HG03378 (cell line): ENCODE results near the gene CAPN3.

ENCODE experiments used
- ATAC-seq: cut with Tn5 transposase; IDR thresholded peaks from one replicate; pipeline ENCODE4 v1.9.1; 2021; ENCODE audit warnings: mild to moderate bottlenecking, moderate library complexity; ENCODE audit not compliant: unreplicated experiment

The CAPN3 gene

DNA sequence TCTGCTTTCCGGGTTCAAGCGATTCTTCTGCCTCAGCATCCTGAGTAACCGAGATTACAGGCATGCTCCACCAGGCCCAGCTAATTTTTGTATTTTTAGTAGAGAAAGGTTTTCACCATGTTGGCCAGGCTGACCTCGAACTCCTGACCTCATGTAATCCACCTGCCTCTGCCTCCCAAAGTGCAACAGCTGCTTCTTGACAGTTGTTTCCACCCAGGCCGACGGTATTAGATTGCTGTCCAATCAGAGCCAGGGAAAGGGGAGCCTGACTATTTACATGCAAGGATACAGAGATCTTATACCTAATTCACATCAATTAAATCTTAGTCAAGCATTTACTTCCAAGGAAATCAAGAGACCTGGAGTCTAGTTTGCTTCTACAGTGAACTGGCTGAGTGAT lies 4.0 kb upstream of the CAPN3 start:
- no peak for ATAC-seq

- no peak for ATAC-seq
Measured at GRCh38 chr15:42356851-42357250, 2.5 kb upstream of the CAPN3 start.

- ATAC-seq, result no peak
Measured at GRCh38 chr15:42358141-42358540, 1.2 kb upstream of the CAPN3 start.

DNA sequence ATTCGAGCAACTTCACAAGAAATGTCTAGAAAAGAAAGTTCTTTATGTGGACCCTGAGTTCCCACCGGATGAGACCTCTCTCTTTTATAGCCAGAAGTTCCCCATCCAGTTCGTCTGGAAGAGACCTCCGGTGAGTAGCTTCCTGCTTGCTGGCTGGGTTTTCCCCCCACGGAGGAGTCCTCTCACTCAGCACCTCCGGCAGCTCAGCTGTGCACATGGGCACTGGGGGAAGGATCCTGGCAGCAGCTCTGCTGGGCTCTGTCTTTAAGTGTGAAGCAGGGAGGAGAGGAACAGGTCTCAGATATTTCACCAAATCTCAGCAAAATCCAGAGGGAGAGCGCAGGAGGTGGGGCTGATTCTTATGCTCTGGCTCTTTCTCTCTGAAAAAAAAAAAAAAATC lies 684 bp downstream of the CAPN3 start:
- ATAC-seq, result no peak

DNA sequence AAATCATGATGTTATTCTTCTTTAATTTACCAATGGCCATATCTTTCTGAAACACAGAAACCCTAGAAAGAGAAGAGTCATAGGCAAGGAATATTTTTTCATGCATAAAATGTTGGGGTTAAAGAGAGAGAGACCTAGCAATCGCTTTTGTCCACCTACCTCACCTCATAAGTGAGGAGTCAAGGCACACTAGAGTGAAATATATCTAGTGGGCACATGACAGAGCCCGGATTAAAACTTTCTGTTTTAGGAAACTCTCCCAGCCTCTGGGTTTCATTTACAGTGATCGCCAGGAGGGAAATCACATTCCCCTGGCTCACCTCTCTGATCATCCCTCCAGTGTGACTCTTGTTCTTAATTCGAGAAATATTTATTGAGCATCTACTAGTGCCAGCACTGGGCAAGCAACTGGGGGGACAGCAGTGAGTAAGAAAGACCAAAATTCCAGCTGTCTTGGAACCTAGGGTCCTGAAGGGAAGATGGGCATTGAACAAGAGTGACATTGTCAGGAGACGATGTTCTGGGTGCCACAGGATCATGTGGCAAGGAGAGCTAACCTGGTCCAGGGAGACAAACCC lies 1.3 kb downstream of the CAPN3 start:
- no peak for ATAC-seq

DNA sequence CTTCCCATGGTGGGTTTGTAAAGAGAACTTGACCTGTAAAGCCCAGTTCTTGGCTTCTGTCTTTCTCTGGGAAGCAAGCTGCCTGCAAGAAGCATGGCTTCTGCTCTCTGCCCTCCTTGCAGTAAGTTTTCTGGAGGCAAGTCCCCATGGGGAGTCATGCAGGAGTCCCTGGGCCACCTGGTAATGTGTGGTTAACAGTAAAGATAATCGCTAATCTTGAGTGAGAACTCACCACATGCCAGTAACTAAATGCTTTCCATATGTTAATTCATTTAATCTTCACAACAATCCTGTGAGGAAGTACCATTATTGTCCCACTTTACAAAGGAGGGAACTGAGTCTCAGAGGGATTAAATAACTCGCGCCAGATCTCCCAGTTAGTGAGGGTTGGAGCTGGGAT lies 4.2 kb downstream of the CAPN3 start:
- ATAC-seq, result no peak

DNA sequence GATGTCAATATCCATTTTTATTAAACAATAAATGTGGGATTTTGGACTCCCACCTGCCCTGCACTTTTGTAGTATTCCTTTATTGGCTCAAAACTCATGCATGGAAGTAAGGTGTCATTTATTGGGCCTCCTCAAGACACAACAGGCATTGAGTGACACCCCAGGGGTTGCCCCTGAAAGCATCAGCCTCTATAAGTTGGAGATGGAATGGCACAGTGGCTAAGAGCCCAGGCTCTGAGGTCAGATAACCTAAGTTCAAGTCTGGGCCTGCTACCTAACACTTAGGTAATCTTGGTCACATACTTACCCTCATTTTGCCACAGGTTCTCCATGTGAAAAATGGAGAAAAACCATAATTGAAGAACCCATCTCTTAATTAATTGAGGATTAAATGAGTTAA lies 4.6 kb downstream of the CAPN3 start:
- ATAC-seq, result no peak

DNA sequence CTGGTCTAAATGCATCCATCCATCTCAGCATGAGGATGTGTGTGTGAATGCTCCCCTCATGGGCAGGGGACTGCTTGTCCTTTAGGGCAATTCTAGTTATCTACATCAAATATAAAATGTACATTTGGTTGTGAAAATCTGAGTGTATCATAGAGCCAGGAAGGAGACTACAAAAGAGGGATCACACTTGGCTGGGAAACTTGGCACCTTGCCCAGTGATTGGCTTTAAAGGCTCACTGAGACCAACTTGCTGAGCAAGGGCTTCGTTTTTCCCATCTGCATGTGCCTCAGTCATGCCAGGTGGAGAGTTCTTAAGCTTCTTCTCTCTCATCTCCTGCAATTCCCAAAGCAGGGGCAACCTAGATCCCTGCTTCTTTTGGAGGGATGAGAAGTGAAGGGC lies 5.2 kb downstream of the CAPN3 start:
- no peak for ATAC-seq

DNA sequence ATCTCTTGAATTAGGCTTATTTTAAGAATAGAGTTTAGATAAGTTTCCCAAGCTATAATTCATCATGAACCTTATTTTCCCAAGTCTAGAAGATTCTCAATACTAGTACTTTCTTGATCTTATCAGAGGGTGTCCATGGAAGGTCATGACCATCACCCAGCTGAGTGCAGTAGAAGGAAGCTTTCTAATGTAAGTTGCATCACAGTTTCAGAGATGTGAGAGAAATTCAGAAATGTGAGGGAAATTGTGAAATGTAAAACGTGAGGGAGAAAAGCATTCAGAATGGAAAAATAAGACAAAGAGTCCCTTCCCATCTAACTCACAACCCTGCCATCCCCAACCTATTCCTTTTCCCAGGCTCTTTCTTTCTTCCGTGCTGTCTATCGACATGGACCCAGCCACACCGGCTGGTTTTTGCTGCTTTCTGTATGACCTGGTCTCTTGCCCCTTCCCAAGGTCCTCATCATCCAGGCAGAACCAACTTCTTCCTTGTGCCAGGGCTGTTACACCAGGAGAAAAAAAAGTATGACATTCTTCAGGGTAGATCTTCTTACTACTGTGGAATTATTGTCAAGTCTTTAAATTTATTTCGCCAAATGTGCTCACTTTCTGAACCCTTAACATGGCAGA lies 6.7 kb downstream of the CAPN3 start:
- no peak for ATAC-seq

DNA sequence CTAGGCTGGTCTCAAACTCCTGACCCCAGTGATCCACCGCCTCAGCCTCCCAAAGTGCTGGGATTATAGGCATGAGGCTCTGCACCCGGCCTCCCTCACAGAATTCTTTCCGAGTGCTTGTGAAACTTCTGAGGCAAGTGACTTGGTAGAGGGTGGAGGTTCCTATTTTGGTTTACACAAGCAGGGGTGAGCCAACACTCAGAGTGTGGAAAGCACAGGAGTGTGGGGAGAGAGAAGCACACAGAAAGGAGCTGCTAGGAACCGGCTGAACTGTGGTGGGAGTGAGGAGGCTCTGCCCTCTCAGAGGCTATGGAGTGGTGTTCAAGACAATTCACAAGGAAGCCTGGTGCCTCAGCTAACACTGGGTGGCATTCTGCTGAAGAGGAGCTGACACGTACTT lies 7.7 kb downstream of the CAPN3 start:
- no peak for ATAC-seq

- ATAC-seq, result no peak
Measured at GRCh38 chr15:42368096-42368495, 8.8 kb downstream of the CAPN3 start.

DNA sequence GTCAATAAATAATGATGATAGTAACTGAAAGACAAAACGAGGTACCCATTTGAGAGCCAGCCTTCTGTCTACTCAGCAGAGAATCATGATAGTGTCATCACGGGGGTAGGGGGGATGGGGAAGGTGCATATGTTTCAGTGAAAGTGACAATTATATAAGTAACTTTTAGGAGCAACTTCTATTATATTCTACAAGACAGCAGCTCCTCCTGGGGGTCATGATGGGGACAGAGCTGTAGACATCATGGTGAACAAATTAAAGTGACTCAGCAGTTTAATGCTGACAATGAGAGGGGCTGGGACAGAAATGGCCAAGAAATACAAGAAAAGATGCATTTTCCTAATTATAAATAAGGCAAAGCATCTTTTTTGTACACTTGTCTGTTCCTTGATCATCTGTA lies 11.8 kb downstream of the CAPN3 start:
- no peak for ATAC-seq

GRCh38 chr15:42373274-42373673 lies 14.0 kb downstream of the CAPN3 start:
- no peak for ATAC-seq

DNA sequence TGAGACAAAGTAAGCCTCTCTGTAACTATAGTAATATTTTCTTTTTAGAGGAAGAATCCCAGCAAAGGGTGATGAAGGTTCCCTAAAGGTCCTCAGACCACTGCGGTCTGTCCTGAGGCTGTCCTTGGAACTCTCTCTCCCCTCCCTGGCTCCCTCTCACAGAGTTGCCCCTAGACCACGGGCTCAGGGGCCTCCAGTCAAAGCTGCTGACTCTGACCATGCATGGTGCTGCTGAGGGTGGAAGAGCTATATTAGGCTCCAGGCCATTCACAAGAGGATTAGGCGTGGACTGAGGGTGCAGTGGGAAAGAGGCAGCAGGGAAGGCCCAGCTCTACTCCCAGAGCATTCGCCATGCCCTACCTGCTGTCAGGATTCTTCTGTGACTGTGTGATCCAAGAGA lies 14.6 kb downstream of the CAPN3 start:
- no peak for ATAC-seq

- no peak for ATAC-seq
Measured at GRCh38 chr15:42374810-42375209, 15.5 kb downstream of the CAPN3 start.

GRCh38 chr15:42375252-42375651 lies 16.0 kb downstream of the CAPN3 start:
- no peak for ATAC-seq

DNA sequence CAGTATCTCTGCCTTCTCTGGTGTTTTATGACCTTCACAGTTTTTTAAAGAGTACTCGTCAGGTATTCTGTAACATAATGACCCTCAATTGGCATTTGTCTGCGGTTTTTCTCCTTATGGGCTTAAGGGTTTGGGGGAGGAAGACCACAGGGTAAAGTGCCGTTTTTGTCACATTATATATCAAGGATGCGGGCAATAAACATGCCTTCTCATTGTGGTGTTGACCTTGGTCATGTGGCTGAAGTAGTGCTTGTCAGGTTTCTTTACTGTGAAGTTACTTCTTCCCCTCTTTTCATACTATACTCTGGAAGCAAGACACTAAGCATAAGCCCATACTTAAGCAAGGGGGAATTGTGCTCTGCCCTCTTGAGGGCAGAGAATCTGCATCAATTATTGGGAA lies 16.6 kb downstream of the CAPN3 start:
- no peak for ATAC-seq

- ATAC-seq, result no peak
Measured at GRCh38 chr15:42378011-42378410, 18.7 kb downstream of the CAPN3 start.

DNA sequence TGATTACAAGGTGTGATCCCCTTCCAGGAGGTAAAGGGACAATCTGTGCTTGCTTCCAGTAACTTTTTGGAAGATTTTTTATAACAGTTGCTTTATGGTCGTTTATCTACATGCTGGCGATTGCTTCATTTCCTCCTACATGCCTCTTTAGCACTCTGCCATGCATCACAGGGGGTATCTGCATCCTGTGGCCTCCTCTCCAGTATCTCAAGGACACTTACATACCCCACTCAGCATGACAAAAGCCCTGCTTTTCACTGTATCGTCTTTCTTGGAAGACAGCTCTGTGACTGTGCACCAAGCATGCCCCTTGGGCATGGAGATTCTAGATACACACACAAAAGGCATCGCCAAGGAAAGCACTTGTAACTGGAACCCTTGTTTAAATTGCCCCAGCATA lies 25.3 kb downstream of the CAPN3 start:
- ATAC-seq, result no peak

DNA sequence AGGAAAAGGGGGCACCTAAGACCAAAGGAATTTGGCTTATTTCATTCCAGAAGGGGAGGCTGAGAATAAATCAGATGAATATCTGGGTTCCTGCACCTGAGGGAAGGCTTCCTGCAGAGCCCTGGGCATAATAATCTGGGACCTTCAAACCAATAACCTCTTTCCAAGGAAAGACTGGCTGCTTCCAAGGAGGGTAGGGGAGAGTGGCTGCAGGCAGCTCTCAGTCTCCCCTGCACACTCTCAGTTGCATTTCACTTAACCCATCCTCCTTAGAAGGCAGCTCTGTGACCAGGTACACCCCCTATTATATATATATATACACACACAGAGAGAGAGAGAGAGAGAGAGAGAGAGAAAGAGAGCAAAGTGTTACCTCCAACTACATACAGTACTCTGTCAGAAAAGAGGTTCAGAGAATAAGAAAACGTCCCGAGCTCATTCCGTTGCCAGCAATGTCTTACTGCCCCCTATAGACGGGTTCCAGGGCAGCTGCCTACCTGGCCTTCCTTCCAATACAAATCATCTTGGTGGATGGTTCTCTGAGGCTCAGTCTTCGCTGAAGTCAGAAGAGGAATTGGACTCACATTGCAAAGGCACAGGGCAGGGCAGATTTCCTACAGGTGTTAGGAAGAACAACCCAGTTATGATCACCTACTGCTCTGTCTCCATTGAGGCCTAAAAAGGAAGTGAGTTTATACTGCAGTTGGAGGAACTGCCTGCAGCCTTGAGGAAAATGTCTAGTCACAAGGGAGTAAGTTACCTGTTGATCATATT lies 26.1 kb downstream of the CAPN3 start:
- no peak for ATAC-seq

GRCh38 chr15:42385980-42386700 lies 26.8 kb downstream of the CAPN3 start:
- ATAC-seq, result no peak

DNA sequence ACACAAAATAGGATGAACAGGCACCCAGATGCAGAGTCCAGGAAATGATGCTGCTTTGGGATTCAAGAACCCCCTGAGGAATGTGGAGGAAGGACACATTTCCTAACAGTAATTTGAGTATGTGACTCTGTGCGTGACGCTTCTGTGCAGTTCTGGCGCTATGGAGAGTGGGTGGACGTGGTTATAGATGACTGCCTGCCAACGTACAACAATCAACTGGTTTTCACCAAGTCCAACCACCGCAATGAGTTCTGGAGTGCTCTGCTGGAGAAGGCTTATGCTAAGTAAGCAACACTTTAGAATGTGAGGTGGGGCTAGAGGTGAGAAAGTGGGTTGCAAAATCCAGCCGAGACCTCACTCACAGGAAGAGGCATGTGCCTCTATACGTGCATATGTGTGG lies 28.3 kb downstream of the CAPN3 start:
- ATAC-seq, result no peak
